KBM-7 (cell line): ENCODE measurements around the gene ZNF436.
"Not testable (repeated sequence)": the region's sequence is repeated elsewhere in the genome, so short reads cannot be mapped to it uniquely, and the experiment has no call there.

Experiments used
- DNase-seq: peaks from one replicate; pipeline ENCODE4 v3.0.0-alpha.2; 2015
- in situ Hi-C: fragments of 300-500 bp; cut with MboI; formaldehyde crosslinking; loops from 2 replicates; pipeline ENCODE4 v1.14.3; 2020; ENCODE audit warnings: low sequenced_read_pairs, low pct_unique_long_range_greater_than_20kb, mixed read lengths

The ZNF436 gene

DNA sequence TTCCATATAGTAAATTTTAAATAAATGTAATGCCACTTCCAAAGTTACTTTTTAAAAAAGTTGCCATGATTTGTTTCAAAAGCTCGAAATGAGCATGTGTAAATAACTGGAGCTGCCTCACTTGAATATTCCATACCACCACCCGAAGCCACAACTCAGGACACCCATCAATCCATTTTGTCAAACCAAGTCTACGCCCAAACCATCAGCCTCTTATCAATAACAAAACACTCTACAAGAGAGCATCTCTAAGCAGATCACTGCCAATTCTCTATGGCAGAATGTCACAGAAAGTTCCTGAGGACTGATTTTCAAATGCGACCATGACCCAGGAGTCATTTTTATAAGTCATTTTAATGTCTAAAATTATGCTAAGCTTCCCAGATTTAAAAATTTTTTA lies 30.0 kb downstream of the ZNF436 start:
- DNase-seq: no peak
- in situ Hi-C loops: no loop called here

DNA sequence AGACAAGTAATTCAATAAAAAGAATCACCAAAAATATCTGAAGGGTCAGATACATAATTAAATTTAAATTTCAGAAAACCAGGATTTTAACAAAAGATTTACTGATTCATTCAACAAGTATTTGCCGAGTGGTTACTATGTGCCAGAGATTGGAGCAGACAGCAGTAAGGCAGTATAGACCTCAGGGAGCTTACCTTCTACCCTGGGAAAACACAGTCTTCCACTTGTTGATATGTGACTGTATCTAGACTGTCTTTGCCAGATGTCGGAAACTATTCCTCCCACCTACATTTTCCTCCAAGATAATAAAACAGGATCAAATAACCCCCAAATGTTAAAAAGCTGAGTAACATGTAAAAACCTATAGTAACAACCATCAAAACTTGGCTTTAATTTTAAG lies 31.8 kb downstream of the ZNF436 start:
- DNase-seq: no peak
- in situ Hi-C loops: no loop called here

DNA sequence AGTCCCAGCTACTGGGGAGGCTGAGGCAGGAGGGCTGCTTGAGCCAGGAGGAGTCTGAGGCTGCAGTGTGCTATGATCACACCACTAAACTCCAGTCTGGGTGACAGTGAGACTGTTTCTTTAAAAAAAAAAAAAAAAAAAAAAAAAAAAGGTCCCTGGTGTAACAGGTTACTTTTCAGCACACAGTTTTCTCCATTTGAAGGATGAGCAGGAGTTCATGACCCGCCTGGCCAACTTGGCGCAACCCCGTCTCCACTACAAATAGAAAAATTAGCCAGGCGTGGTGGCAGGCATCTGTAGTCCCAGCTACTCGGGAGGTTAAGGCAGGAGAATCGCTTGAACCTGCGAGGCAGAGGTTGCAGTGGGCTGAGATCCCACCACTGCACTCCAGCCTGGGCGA lies 37.9 kb downstream of the ZNF436 start:
- in situ Hi-C loops: no loop called here
- no peak for DNase-seq

DNA sequence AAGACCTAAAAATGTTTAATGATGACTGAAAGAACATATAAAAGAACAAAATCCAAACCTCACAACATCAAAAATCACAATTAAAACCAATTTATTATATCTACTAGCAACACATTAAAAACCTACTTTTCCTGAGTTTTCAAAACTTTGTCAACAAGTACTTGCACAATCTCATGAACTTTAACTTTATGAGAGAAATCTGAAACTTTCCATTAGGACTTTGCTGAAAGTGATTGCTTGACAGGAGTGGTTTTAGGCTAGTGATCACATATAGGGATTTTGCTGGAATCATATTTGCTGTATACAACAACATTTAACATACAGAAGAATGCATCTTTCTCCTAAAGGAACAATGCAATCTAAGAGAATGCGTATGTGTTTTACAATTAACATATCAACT lies 38.8 kb downstream of the ZNF436 start:
- DNase-seq: no peak
- in situ Hi-C loops: no loop called here

DNA sequence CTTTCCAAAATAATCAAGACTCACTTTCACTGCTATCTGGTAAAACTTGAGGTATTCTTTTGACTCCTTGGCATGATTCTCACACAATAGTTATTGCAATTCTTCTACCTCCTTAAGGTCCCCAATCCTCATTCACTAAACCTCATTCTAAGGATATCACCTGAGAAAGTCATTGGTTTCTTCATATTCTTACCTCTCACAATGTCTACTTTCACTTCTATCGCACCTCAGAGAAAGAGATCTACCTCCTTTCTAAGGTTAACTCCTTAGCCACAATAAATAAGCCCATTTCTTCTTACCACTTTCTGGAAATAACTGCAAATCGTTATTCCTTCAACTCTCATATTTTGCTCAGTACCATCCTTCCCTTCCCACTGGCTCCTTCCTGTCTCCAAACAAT lies 44.2 kb downstream of the ZNF436 start:
- in situ Hi-C loops: no loop called here
- DNase-seq: no peak

DNA sequence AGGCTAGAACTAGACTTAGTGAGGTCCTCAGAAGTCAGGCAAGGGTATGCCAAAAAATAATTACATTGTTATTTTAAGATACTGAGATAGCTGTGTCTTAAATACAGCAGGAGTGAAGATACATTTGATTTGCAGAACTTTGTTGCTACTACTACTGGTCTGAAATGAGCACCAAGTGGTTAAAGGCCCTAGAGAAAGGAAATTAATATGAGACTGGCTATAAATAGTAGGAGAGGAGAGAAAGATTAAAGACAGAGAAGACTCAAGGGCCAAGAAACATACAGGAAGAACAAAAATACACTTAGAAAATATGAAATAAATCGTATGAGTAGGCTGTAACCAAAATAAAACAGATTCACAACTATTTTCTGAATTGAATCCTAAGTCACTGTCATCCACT lies 46.9 kb downstream of the ZNF436 start:
- in situ Hi-C loops: no loop called here

DNA sequence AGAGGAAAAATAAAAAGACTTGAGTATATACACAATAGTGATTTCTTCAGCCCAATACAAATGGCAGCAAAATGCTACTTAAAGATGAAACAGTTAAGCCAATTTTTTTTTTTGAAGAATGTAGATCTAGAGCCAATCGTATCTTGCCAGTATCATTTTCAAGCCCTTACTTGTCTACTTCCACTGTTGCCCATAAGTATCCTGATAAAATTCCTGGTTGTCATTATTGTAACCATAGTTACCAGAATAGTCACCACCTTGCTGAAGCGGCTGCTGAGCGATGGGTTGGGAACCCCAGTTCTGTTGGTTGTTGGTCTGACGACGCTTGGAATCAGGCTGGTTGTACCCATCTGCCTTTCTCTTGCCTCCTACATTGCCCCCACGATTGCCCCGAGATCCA lies 59.4 kb downstream of the ZNF436 start:
- DNase-seq, in situ Hi-C loops: not testable (repeated sequence)

More for the DNA sequence above, 46.9 kb downstream of the ZNF436 start:
- no peak for DNase-seq
